ENCODE measurements around the gene TAF1D.

GRCh38 chr11:93737904-93738612 lies 3.2 kb downstream of the TAF1D start:
- TF ChIP-seq CTCF (IDR thresholded peaks at IDR 0.05; ENCODE audit: insufficient read depth, low read depth, low read length) (no peak), EZH2 (IDR thresholded peaks at IDR 0.05; ENCODE audit: insufficient read depth, low read length) (no peak)
